ENCODE results near the gene MINDY4.

MINDY4 gene

DNA sequence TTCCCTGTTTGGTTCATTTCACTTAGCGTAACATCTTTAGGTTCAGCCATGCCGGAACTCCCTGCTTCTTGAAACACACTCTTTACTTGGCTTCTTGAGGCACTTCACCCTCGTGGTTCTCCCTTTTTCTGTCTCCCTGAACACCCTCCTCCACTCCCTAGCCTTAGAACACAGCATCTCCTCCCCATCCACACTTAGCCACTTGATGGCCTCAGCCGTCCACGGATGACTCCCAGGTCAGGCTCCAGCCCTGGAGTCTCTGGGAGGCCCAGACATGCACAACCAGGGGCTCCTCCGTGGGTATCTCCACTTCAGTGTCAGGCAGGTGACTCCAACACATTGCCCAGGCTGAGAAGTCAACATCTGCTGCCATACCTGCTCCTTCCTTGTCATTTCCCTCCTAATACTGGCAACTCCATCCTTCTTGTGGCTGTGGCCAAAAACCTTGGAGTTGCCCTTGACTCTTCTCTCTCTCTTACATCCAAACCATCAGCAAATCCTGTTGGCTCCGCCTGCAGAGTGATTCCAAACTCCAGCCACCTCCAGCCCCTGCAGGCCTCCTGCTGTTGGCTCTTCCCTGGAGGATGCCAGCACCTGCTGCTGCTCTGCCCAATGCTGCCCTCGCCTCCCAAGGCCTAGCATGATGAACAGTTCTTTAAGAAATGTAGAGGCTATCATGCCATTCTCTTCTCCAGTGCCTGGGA is 27.7 kb upstream of the MINDY4 start:
- DNase-seq, result no peak

DNA sequence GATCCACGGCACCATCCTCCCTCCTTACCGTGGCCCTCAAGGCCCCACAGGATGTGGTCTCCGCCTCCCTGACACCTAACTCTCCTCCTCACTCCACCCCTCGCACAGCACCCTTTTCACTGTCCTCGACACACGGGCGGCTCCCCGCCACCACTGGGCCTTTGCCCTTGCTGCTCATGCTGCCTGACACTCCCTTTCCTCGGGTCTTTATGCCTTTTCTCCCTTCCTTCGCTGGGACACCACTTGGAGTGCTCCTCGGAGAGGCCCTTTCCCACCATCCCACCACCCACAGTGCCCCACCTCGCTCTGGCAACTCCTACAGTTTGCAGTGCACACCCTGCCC is 27.2 kb upstream of the MINDY4 start:
- no peak for DNase-seq

DNA sequence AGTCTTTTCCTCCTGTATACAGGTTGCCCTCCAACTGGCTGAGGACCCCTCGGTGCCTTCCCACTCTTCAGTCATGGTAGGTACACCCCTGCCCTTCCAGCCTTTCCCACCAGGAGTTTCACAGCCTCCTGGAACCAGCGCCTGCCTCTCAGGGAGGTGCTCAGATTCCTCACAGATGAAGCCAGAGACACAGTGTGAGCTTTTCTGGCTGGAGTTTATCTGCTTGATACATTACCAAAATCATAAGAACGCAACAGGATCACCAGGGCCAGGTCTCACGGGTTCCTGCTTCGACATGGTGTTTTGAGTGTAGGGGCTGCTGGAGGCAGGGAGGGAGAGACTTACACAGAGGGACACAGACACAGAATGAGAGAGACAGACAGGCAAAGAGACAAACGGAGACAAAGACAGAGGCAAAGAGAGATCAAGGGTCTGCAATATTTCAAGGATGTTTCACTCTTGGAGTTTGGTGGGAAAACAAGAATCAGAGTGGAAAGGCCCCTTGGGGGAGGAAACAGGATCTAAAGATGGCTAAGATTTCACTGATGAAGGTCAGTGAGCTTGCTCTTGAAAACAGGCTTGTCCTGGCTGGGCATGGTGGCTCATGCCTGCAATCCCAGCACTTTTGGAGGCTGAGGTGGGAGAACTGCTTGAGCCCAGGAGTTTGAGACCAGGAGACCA is 25.8 kb upstream of the MINDY4 start:
- no peak for DNase-seq

DNA sequence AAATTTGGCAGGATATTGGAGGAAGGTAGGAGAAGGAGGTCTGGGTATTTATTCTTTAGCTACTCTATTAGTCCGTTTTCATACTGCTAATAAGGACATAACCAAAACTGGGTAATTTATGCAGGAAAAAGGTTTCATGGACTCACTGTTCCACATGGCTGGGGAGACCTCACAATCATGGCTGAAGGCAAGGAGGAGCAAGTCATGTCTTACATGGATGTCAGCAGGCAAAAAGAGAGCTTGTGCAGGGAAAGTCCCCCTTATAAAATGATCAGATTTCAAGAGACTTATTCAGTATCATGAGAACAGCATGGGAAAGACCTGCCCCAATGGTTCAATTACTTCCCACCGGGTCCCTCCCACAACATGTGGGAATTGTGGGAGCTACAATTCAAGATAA is 21.2 kb upstream of the MINDY4 start:
- DNase-seq, result no peak

DNA sequence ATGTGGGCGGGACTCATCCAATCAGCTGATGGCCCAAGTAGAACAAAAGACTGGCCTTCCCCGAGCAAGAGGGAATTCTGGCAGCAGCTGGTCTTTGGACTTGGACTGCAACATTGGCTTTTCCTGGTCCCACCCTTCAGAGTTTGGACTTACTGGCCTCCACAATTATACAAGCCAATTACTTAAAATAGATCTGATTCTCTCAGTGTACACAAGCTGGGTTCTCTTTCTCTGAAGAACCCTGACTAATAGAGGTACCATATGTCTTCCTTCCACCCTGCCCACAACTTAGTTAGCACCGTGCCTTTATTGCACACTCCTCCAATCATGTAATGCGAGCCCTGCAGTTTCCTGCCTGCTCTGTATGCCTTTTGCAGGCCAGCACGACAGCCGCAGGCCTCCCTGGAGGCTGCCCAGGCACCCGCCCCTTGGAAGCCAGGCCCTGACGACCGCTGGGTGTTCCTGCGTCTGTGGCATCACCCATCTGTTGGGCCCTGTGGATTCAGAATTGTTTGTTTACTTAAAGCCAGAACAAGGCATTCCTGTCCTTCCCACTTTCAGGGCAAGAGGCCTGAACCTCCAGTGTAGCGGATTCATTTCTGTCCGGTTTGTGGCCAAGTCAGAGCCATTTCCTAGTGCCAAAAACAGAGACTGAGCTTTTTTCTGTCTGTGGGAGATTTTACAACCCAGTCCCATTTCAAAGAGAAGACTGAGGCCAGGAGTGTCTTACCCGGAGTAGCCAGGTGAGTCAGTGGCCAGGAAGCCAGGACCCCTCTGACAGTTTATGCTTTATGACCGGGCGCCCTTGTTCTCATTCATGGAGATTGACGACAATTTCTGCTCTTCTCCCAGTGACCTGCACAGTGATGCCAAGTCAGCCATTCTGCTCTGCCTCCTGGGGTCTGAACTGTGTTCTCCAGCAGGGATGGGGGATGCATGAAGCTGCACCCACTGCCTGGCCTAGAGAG is 20.2 kb upstream of the MINDY4 start:
- no peak for DNase-seq

DNA sequence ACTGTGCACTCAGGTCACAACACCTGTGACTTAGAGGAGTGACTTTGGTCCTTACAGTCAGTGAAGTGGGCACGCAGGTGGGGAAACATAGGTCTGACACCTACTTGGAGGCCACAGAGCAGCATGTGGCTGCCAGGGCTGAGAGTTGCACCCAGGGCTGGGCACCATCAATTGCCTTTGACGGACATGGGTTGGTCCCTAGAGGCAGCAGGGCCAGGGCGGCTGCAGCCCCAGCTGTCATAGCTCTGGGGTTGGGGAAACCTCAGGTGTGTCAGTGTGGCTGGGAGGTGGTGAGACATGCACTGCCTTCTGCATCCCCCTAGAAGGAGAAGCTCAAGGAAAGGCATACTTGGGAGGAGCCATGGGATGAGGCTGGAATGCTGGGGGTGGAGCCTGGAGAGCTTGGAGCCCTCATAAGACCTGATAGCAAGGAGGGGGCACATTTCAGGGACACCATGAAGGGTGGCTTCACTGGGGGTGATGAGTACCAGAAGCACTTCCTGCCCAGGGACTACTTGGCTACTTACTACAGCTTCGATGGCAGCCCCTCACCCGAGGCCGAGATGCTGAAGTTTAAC is 19.4 kb upstream of the MINDY4 start, which contains the start of gene INMT:
Gene INMT (plus strand): TSS at position 440 of the 578 bp plus-strand sequence. CDS start 16 bp downstream, at position 456.
- DNase-seq, result no peak

DNA sequence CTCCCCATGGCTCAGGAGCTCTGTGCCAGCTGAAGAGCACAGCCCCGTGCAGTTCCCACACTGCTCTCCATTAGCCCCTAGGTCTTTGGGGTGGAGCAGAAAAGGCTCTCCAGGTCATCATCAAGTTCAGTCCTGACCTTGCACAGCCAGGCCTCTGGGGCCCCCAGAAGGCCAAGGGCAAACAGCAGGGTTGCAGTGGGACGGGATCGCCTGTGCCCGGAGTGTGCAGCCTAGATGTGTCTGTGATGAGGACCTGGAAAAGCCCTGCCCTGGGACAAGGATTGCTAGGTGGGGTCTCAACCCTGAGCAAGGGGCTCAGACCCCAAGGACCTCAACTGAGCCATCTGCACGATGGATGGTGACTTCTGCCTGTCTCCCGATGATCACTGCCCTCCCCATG is 18.7 kb upstream of the MINDY4 start:
- DNase-seq, result no peak

DNA sequence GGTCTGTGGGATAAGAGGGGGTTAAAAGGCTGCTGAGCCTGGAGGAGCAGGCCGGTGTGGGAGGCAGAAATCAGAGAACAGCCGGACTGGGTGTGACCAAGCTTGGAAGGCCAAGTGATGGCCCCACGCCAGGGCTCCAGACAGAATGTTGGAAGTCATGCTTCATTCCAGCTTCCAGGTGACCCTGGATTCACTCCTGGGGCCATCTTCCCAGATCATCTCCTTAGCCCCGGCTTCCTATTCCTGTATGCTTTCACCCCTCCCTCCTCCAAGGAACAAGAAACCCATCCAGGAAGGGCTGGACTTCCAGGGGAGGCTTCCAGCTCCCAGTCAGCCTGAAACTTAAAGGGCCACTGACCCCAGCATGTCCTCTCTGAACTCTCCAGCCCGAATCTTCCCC is 18.2 kb upstream of the MINDY4 start:
- DNase-seq, result no peak

DNA sequence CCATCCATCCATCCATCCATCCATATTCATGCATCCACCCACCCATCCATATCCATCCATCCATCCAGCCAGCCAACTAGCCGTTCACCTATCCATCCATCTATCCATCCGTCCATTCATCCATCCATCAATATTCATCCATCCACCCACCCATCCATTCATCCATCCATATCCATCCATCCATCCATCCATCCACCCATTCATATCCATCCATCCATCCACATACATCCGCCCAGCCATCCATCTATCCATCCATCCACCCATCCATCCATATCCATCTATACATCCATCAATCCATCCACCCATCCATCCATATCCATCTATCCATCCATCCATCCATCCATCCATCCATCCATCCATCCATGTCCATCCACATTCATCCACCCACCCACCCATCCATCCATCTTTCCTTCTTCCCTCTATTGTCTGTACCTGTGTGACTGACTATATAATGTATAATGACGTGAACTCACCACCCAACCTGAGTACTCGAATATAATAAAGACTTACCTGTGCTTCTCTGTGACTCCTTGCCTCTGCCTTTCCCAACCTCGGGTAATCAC is 16.8 kb upstream of the MINDY4 start:
- no peak for DNase-seq

DNA sequence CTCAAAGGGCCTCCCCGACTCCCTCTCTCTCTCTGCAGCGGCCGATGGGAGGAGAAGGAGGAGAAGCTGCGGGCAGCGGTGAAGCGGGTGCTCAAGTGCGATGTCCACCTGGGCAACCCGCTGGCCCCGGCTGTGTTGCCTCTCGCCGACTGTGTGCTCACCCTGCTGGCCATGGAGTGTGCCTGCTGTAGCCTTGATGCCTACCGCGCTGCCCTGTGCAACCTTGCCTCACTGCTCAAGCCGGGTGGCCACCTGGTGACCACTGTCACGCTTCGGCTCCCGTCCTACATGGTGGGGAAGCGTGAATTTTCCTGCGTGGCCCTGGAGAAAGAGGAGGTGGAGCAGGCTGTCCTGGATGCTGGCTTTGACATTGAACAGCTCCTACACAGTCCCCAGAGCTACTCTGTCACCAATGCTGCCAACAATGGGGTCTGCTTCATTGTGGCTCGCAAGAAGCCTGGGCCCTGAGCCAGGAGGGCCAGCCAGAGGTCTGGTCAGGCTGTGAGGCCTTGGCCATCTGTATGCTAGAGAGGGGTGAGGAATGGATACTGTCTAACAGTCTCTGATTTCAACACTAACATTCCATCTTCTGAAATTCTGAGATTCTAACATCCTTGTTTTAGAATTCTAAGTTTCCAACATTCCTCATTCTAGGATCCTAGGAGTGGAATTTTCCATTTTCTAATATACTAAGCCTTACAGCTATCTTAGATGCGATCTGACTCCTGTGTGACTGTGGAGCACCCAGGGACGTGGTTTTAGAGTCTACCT is 15.6 kb upstream of the MINDY4 start:
- no peak for DNase-seq

DNA sequence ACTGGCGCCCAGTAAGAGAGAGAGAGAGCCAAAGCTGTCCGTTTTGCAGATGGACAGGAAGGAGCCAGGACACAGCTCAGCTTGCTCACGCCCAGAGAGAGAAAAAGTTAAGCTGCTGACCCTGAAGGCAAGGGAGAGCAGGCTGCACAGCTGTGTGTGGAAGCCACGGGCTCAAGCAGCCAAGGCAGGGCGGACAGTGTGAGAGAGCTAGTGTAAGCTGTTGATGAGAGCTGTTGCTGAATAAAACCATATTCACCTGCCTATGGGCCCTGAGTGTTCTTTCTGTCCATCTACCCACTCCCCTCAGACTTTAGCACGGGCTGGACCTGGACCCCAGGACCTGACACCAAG is 13.9 kb upstream of the MINDY4 start:
- no peak for DNase-seq

DNA sequence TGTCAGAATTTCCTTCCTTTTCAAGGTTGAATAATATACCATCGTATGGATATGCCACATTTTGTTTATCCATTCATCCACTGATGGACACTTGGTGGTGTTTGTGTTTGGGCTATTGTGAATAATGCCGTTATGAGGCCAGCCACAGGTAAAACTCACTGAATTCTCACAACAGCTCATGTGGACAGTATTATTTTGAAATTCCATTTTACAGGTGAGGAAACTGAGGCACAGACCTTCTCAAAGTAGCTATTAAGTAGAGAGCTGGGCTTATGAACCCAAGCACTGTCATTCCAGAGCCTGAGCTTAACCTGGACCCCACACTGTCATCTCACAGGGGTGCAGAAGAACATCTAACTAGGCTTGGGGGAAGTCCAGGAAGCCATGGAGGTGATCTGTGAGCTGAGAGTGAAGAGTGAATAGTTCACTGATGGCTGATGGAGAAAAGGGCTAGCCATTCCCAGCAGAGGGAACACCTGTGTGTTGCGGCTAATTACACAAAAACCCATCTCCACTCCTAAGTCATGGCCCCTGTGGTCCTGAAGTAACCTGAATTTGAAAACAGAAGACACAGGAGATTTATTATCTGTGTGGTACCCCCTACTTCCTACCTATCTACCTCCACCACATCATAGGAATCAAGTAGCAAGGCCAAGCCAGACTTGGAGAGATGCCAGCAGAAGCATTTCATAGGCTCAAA is 10.6 kb upstream of the MINDY4 start:
- DNase-seq, result no peak

DNA sequence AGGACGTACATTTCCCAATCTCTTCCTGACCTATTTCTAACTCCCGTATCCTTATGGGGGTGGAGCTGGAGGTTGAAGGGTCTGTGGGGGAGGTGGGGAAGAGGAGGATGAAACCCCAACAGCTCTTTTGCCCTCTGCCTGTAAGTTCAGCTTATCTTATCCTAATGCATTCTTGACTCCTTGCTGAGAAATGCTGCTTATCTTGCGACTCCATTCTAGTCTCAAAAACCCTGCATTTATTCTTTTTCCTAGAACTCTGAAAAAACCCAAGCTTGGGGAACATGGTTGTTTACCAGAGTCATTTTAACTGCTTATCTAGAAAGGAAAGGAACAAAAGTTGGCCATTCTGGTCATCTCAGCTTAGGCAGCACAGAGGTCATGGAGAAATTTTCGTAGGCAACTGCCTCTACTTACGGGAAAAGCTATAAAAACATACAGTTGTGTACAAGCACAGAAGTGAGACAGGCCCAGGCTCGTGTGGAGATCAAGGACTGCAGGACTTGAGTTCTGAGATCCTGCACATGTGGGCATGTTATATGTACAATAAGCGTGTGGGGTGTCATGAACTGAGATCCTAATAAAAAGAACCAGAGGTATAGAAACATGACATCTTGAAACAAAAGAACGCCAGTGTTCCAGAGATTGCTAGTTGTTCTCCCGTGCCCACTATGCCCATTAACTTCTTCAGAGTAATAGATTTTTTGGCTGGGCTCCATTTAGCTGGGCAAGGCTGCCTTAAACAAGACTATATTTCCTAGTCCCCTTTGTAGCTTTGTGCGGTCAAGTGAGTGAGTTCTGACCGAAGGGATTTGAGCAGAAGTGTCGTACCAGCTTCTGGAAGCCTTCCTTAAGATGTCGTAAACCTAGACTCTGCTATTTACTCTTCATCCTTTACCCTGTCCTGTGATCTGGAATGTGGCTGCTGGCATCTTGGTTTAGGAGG is 9.7 kb upstream of the MINDY4 start:
- DNase-seq, result no peak

DNA sequence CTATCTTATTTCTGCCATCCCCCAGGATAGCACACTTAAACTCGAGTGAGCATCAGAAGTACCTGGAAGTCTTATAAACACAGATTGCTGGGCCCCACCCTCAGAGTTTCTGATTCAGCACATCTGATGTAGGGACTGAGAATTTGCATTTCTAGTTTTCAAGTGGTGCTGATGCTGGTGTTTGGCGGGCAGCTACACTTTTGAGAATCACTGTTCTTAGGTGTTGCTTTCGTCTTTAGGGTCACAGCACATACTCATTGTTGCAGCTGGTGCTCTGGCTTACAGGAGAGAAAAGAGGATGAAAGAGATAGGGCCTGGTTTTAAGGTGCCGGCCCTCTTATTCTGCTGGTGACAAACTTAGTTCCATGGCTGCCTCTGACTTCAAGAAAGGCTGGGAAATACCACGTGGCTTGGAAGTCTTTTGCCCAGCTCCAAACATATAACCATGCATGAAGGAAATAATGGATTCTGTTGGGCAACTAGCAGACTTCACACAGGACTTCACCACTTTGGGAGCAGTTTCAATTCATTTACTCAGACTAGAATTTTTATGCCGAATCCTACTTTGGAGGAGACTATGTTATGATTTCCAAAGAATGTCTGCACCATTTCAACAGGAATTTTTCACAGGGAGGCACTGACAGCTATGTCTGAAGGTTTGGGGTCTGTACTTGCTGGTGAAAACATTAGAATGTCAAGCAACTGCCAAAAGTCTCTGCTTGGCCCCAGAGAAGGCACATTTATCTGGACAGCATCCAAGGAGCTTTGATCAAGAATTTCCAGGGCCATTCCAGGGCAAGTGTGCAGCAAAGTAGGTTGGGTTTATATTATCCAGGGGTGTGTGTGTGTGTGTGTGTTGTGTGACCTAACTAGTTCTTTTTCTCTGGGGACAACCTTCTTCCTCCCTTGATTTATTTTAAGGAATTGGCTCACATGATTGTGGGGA is 6.9 kb upstream of the MINDY4 start:
- DNase-seq, result peak; percentile 48

DNA sequence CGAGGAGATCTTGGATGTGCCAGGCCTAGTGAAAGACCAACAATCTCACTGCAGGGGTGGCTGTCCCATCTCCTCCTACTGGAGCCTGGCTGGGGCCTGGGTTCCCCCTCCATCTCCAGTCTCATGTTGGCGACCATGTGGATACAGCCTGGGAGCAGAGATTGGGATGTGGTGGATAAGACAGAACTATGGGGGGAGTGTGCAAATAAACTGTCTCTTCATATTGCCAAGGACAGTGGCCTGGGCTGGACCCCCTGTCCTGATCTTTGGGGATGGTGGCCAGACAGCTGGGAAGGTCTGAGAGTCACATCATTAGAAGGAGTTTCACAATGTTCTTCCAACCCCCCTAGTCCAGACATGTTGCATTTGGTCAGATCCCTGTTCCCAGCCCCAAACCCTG is 5.8 kb upstream of the MINDY4 start:
- no peak for DNase-seq

DNA sequence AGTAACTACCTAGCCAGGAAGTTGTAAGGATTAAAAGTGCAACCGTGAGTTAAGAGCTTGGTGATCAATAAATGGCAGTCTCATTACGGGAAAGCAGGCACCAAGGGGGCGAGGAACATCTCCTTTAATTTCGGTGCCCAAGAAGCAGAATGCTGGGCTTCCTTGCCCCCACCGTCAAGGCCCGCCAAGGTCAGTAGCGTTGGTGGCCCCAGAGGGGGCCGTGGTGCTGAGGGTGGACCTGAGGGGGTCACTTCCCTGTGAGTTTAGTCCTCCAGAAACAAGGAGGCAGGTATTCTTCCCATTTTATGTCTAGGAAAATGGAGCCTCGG is 408 bp upstream of the MINDY4 start:
- DNase-seq, result no peak

DNA sequence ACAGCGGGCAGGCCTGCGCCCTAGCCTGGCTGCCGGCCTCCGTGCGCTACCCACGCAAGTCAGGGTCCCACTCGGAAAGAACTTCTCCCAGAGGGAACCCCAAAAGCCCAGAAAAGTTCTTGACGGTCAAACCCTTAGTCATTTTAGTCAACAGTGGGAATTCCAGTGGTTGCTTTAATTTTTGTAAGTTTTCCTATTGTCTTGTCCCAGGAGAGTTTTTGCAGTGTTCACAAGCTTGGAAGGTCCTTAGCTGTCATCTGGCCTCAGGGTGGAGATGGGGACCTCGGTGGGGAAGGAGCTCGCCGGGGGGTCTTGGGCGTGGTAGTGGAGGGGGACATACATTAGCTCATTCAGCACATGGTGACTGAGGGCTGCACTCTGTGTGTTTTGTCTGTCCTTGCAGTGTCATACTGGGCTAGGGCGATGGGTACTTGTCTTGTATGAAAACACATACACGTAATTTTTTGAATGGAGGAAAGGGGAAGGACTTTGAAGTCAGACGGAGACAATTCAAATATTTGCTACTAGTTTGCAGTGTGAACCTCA is 736 bp downstream of the MINDY4 start:
- peak; percentile 56 for DNase-seq

DNA sequence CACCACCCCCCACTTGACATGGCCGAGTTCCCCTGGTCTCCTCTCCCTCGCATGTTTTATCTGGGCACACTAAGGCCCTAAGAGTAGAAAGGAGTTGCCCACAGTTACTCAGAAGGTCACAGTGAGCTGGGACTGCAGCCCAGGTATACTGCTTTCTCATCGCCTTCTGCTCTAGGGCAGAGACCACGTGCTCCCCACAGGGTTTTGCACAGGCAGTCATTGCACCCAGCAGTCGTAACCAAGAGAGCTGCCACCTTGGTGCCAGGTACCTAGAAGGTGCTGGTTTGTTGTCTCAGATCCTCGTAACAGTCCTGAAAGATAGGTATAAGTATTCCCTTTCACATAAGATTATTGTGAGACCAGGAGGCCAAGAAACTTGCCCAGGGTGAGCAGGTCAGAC is 1.8 kb downstream of the MINDY4 start:
- no peak for DNase-seq

DNA sequence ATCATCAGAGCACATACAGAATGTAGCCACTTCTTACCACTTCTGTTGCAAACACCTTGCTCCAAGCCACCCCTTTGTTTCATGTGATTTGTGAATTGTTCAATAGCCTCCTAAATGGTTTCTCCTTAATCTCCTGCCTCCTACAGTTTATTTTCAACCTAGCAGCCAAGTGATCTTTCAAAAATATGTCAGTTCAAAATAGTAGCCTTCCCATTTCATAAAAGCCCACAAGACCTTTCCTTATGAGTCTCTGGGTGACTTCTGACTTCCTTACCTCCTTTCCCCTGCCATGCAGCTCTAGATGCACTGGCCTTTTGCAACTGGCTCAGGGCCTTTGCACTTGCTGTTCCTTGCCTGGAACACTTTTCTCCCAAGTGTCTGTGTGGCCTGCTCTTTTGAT is 4.8 kb downstream of the MINDY4 start:
- no peak for DNase-seq

Data from eye (tissue), 1 donor.